Uterus (tissue), 2 donors: Measurements from ENCODE around the gene FBXW12.

Experiments
- CTCF ChIP-seq, 4 experiments: fragments of 200-600 bp in 2 of 4; fragments of 450-650 bp in 2 of 4; sonication (generic) in 2 of 4; IDR thresholded peaks; one replicate each; pipeline ENCODE4 v1.5.1; 2016 to 2019; ENCODE audit warnings: antibody characterized with exemption in 4 of 4, mild to moderate bottlenecking in 2 of 4, moderate library complexity in 1 of 4
- POLR2A ChIP-seq, 2 donors: fragments of 450-650 bp; IDR thresholded peaks; one replicate each; pipeline ENCODE4 v1.6.1; 2016; ENCODE audit warnings: antibody characterized with exemption in 2 of 2, mild to moderate bottlenecking in 1 of 2, moderate library complexity in 1 of 2

DNA sequence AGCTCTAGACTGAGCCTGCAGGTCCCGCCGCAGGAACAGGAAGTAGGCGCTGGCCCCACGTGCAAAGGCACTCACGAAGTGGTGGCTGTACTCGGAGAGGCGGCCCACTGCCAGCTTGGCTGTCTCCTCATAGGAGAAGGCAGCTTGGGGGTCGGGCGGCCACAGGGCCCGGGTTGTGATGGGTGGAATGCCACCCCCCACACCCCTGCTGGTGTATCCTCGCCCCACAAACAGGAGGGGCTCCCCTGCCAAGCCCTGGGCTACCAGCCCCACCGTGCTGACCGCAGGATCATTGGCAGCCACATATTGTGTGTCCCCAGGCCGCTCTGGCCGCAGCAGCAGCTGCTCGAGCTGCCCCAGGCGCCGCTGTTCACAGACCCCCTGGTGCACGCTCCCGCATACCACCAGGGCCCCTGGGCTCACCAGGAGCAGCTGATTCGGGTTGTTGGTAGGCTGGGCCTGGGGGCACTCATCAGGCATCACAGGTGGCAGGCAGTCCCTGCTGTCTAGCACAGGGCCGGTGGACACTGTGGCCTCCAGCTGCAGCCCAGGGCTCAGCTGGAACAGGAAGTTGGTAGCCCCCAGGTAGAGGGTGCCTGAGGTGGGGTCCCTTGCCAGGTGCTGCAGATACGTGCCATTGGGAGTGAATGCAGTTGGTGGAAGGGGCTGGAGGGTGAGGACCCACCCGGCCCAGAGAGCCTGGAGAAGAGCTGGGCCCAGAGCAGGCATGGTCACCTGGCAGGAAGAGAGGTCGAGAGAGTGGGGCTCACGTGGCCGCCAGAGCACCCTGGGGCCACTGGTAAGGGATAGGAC, 52.1 kb downstream of the FBXW12 start:
- TF ChIP-seq CTCF (IDR thresholded peaks at IDR 0.05) (no peak), POLR2A (IDR thresholded peaks at IDR 0.05) (no peak)
